Mucosa of rectum (tissue), 2 donors: ENCODE results near the gene IL1A.

Experiments used
- H3K27ac ChIP-seq, 2 donors: one replicate each; pipeline ENCODE4 v1.7.0; 2013; ENCODE audit warnings: inconsistent platforms in 2 of 2, low read depth in 2 of 2, low read length in 2 of 2
- H3K27me3 ChIP-seq, 2 donors: one replicate each; pipeline ENCODE4 v1.7.0; 2013; ENCODE audit warnings: low read length in 2 of 2; ENCODE audit not compliant: control insufficient read depth in 2 of 2, insufficient read depth in 2 of 2
- H3K36me3 ChIP-seq, 2 donors: one replicate each; pipeline ENCODE4 v1.7.0; 2013; ENCODE audit warnings: low read length in 2 of 2; ENCODE audit not compliant: control insufficient read depth in 2 of 2, insufficient read depth in 2 of 2
- H3K4me1 ChIP-seq, 2 donors: one replicate each; pipeline ENCODE4 v1.7.0; 2013; ENCODE audit warnings: low read length in 2 of 2, mild to moderate bottlenecking in 1 of 2; ENCODE audit not compliant: control insufficient read depth in 2 of 2, insufficient read depth in 2 of 2
- H3K4me3 ChIP-seq, 2 donors: one replicate each; pipeline ENCODE4 v1.7.0; 2013; ENCODE audit warnings: low read length in 2 of 2
- H3K9ac ChIP-seq, 2 donors: one replicate each; pipeline ENCODE4 v1.7.0; 2013; ENCODE audit warnings: low read length in 2 of 2, low read depth in 1 of 2, mild to moderate bottlenecking in 1 of 2
- H3K9me3 ChIP-seq, 2 donors: one replicate each; pipeline ENCODE4 v1.7.0; 2013; ENCODE audit warnings: low read length in 2 of 2; ENCODE audit not compliant: control insufficient read depth in 2 of 2
- donor health status: healthy.
- donor health status: Normal muscosa, but diverticular disease.

IL1A gene

GRCh38 chr2:112728029-112728362, 56.3 kb downstream of the IL1A start:
- no peaks in the 10 kb centered on the region for H3K9me3 ChIP-seq
- no peak overlapping the region for H3K27ac ChIP-seq
- H3K9ac ChIP-seq: no peak overlapping the region
- H3K27me3 ChIP-seq: peaks cover 0 to 2% of the 10 kb centered on the region in 2 donors
- no peak overlapping the region for H3K4me3 ChIP-seq
- no peaks in the 10 kb centered on the region for H3K4me1 ChIP-seq
- H3K36me3 ChIP-seq: no peaks in the 10 kb centered on the region

GRCh38 chr2:112727276-112728028, 56.8 kb downstream of the IL1A start:
- H3K27ac ChIP-seq: no peak overlapping the region
- H3K4me1 ChIP-seq: no peaks in the 10 kb centered on the region
- no peaks in the 10 kb centered on the region for H3K9me3 ChIP-seq
- H3K27me3 ChIP-seq: peaks cover 0 to 2% of the 10 kb centered on the region in 2 donors
- H3K36me3 ChIP-seq: no peaks in the 10 kb centered on the region
- no peak overlapping the region for H3K4me3 ChIP-seq
- H3K9ac ChIP-seq: no peak overlapping the region

- Histone ChIP-seq H3K9ac (peak overlapping the region in 1 of 2 donors; percentile 24), H3K4me1 (no peaks in the 10 kb centered on the region), H3K4me3 (no peak overlapping the region), H3K27ac (peak overlapping the region in 1 of 2 donors; percentile 23), H3K9me3 (no peaks in the 10 kb centered on the region), H3K27me3 (peaks cover 0 to 2% of the 10 kb centered on the region in 2 donors), H3K36me3 (no peaks in the 10 kb centered on the region)
Observed at GRCh38 chr2:112726487-112727190, 57.7 kb downstream of the IL1A start.

GRCh38 chr2:112725545-112726457, 58.5 kb downstream of the IL1A start:
- peaks cover 0 to 2% of the 10 kb centered on the region in 2 donors for H3K27me3 ChIP-seq
- H3K9ac ChIP-seq: no peak overlapping the region
- H3K4me1 ChIP-seq: no peaks in the 10 kb centered on the region
- no peaks in the 10 kb centered on the region for H3K9me3 ChIP-seq
- H3K27ac ChIP-seq: peak overlapping the region in 1 of 2 donors; percentile 23
- H3K4me3 ChIP-seq: no peak overlapping the region
- no peaks in the 10 kb centered on the region for H3K36me3 ChIP-seq

GRCh38 chr2:112724591-112725525, 59.4 kb downstream of the IL1A start:
- no peaks in the 10 kb centered on the region for H3K36me3 ChIP-seq
- peaks cover 0 to 2% of the 10 kb centered on the region in 2 donors for H3K27me3 ChIP-seq
- no peaks in the 10 kb centered on the region for H3K4me1 ChIP-seq
- H3K9me3 ChIP-seq: no peaks in the 10 kb centered on the region
- H3K27ac ChIP-seq: no peak overlapping the region
- H3K4me3 ChIP-seq: no peak overlapping the region
- H3K9ac ChIP-seq: no peak overlapping the region

- H3K27me3 ChIP-seq: peaks cover 0 to 4% of the 10 kb centered on the region in 2 donors
- H3K9ac ChIP-seq: no peak overlapping the region
- H3K9me3 ChIP-seq: no peaks in the 10 kb centered on the region
- no peak overlapping the region for H3K4me3 ChIP-seq
- no peaks in the 10 kb centered on the region for H3K36me3 ChIP-seq
- H3K27ac ChIP-seq: no peak overlapping the region
- H3K4me1 ChIP-seq: no peaks in the 10 kb centered on the region
Observed at GRCh38 chr2:112723995-112724394, 60.3 kb downstream of the IL1A start.
